SK-N-SH treated with all-trans-retinoic acid at 6 μM for 48 hours (cell line): ENCODE results near the gene FDXR.

Source experiments
- ATAC-seq: fragments of 200-7000 bp; cut with Tn5 transposase; 3 replicates; pipeline ENCODE4 v1.9.1; 2020; ENCODE audit warnings: mild to moderate bottlenecking, moderate library complexity
- ARNTL ChIP-seq: fragments of 450-650 bp; formaldehyde crosslinking; IDR thresholded peaks from 2 replicates; pipeline ENCODE4 v1.5.0; 2020; ENCODE audit warnings: low read depth, mild to moderate bottlenecking, moderate library complexity, borderline replicate concordance
- BACH2 ChIP-seq: fragments of 250-450 bp; sonication (Bioruptor Pico); IDR thresholded peaks from 2 replicates; pipeline ENCODE4 v1.9.0; 2021; ENCODE audit warnings: mild to moderate bottlenecking, borderline replicate concordance
- CSDC2 ChIP-seq: fragments of 250-450 bp; sonication (Bioruptor Pico); IDR thresholded peaks from 2 replicates; pipeline ENCODE4 v1.5.0; 2020; ENCODE audit warnings: mild to moderate bottlenecking, moderate library complexity
- ESRRG ChIP-seq: fragments of 250-450 bp; sonication (Bioruptor Pico); IDR thresholded peaks from 2 replicates; pipeline ENCODE4 v1.6.1; 2021; ENCODE audit warnings: mild to moderate bottlenecking
- GLIS3 ChIP-seq: fragments of 250-450 bp; sonication (Bioruptor Pico); IDR thresholded peaks from 2 replicates; pipeline ENCODE4 v1.5.0; 2020; ENCODE audit warnings: mild to moderate bottlenecking, moderate library complexity
- ISL1 ChIP-seq: fragments of 250-450 bp; sonication (Bioruptor Pico); IDR thresholded peaks from 2 replicates; pipeline ENCODE4 v2.1.2; 2022; ENCODE audit warnings: mild to moderate bottlenecking, moderate library complexity
- OSR1 ChIP-seq: fragments of 250-450 bp; sonication (Bioruptor Pico); IDR thresholded peaks from 2 replicates; pipeline ENCODE4 v1.8.0; 2022; ENCODE audit warnings: moderate library complexity, mild to moderate bottlenecking, inconsistent platforms
- PPARA ChIP-seq: fragments of 250-450 bp; sonication (Bioruptor Pico); IDR thresholded peaks from 2 replicates; pipeline ENCODE4 v1.5.0; 2020; ENCODE audit warnings: mild to moderate bottlenecking, borderline replicate concordance
- RARB ChIP-seq: fragments of 250-450 bp; sonication (Bioruptor Pico); IDR thresholded peaks from 2 replicates; pipeline ENCODE4 v1.8.0; 2021; ENCODE audit warnings: mild to moderate bottlenecking, moderate library complexity
- SNAI2 ChIP-seq: fragments of 250-450 bp; sonication (Bioruptor Pico); IDR thresholded peaks from 2 replicates; pipeline ENCODE4 v1.5.0; 2020; ENCODE audit warnings: mild to moderate bottlenecking, moderate library complexity
- TCF4 ChIP-seq: fragments of 250-450 bp; sonication (Bioruptor Pico); IDR thresholded peaks from 2 replicates; pipeline ENCODE4 v1.8.0; 2021; ENCODE audit warnings: mild to moderate bottlenecking, moderate library complexity, borderline replicate concordance
- TOX ChIP-seq: fragments of 250-450 bp; sonication (Bioruptor Pico); IDR thresholded peaks from 2 replicates; pipeline ENCODE4 v1.8.0; 2021; ENCODE audit warnings: mild to moderate bottlenecking, moderate library complexity, borderline replicate concordance
- ZC3H10 ChIP-seq: fragments of 250-450 bp; sonication (Bioruptor Pico); IDR thresholded peaks from 2 replicates; pipeline ENCODE4 v1.5.1; 2021; ENCODE audit warnings: mild to moderate bottlenecking, moderate library complexity
- ZFP3 ChIP-seq: fragments of 250-450 bp; sonication (Bioruptor Pico); IDR thresholded peaks from 2 replicates; pipeline ENCODE4 v1.5.0; 2020; ENCODE audit warnings: mild to moderate bottlenecking, moderate library complexity
- ZFP30 ChIP-seq: fragments of 450-650 bp; formaldehyde crosslinking; IDR thresholded peaks from 2 replicates; pipeline ENCODE4 v1.5.0; 2022; ENCODE audit warnings: mild to moderate bottlenecking, moderate library complexity
- ZNF565 ChIP-seq: fragments of 450-650 bp; formaldehyde crosslinking; conservative IDR thresholded peaks from 2 replicates; pipeline ENCODE4 v1.5.0; 2020; ENCODE audit warnings: low read depth, mild to moderate bottlenecking, moderate library complexity
- ZNF70 ChIP-seq: fragments of 450-650 bp; formaldehyde crosslinking; IDR thresholded peaks from 2 replicates; pipeline ENCODE4 v1.5.0; 2020; ENCODE audit warnings: mild to moderate bottlenecking, moderate library complexity
- ZNF8 ChIP-seq: fragments of 450-650 bp; formaldehyde crosslinking; IDR thresholded peaks from 2 replicates; pipeline ENCODE4 v1.5.0; 2020; ENCODE audit warnings: mild to moderate bottlenecking, moderate library complexity
- TF ChIP-seq, protein P1 (sequence below): fragments of 250-450 bp; sonication (Bioruptor Pico); IDR thresholded peaks from 2 replicates; pipeline ENCODE4 v1.5.1; 2021; ENCODE audit warnings: mild to moderate bottlenecking, moderate library complexity
- TF ChIP-seq, protein P2 (sequence below): fragments of 250-450 bp; sonication (Bioruptor Pico); IDR thresholded peaks from 2 replicates; pipeline ENCODE4 v1.5.0; 2020; ENCODE audit warnings: mild to moderate bottlenecking, moderate library complexity
- TF ChIP-seq, protein P3 (sequence below): fragments of 250-450 bp; sonication (Bioruptor Pico); IDR thresholded peaks from 2 replicates; pipeline ENCODE4 v1.5.1; 2020; ENCODE audit warnings: low read depth, mild to moderate bottlenecking, moderate library complexity
- TF ChIP-seq, protein P4 (sequence below): fragments of 250-450 bp; sonication (Bioruptor Pico); IDR thresholded peaks from 2 replicates; pipeline ENCODE4 v1.8.0; 2021; ENCODE audit warnings: low read depth, mild to moderate bottlenecking, moderate library complexity, borderline replicate concordance

The FDXR gene, protein sequence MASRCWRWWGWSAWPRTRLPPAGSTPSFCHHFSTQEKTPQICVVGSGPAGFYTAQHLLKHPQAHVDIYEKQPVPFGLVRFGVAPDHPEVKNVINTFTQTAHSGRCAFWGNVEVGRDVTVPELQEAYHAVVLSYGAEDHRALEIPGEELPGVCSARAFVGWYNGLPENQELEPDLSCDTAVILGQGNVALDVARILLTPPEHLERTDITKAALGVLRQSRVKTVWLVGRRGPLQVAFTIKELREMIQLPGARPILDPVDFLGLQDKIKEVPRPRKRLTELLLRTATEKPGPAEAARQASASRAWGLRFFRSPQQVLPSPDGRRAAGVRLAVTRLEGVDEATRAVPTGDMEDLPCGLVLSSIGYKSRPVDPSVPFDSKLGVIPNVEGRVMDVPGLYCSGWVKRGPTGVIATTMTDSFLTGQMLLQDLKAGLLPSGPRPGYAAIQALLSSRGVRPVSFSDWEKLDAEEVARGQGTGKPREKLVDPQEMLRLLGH

DNA sequence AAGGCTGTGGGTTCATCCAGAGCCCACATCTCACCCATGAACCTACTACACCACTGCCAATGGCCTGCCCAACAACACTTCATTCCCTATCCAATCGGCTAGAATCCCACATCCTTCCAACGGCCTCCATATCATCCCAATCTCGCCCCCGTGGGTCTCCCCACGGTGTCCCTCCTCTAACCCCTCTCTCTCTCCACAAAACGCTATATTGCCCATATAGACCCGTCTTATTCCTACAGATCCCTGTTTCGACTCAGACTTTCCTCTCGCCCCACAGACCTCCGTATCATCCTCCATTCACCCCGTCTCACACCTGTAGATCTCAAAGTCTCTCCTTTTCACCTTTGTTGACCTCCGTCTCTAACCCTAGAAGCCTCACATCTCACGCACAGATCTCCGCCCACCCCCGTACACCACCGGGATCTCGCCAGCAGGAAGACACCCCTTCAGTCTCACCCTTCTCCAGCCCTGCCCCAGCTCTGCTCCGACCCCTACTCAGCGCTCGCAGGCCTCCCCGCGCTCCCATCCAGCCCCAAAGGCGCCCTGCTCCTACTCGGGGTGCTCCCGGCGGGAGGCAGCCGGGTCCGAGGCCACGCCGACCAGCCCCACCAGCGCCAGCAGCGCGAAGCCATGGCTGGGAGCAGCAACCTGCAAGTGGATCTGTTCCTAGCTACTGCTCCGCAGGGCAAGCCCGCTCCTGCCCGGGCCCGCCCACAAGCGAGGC, at the start of gene FDXR:
Gene FDXR, minus strand, starts transcription at position 682 of the 724 bp plus-strand sequence. Its CDS starts 50 bp downstream, at position 632.
- ATAC-seq = peak; percentile 87
- TF ChIP-seq PPARA (CRISPR knock-in tag) (no peak), TOX (CRISPR knock-in tag) (no peak), ZFP3 (CRISPR knock-in tag) (peak; percentile 32; the same call in 1 of the 2 replicates), ZNF8 (CRISPR knock-in tag) (no peak)
- TF ChIP-seq, all 23 proteins: peak for 1

DNA sequence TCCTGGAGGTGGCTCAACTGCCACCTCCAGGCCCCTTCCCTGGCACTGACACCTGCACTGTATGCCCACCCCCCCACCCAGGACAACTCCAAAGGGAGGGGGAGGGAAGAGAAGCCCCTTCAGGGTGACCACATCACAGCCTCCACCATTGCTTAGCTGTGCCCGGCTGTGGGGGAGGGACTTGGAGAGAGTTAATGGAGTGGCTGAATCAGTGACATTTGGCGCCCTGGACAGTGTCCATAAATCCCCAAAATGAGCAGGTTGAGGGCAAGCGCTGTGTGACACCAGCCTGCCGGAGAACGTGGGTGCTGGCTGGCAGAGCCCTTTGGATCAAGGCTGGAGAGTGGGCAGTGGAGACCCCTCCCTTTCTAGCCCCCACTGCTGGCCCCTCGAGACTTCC, 49.4 kb upstream of the FDXR start:
- TF ChIP-seq ISL1 (CRISPR knock-in tag) (no peak), ARNTL (no peak), ZNF70 (no peak), GLIS3 (no peak), SNAI2 (no peak)
- TF ChIP-seq, protein P1, sequence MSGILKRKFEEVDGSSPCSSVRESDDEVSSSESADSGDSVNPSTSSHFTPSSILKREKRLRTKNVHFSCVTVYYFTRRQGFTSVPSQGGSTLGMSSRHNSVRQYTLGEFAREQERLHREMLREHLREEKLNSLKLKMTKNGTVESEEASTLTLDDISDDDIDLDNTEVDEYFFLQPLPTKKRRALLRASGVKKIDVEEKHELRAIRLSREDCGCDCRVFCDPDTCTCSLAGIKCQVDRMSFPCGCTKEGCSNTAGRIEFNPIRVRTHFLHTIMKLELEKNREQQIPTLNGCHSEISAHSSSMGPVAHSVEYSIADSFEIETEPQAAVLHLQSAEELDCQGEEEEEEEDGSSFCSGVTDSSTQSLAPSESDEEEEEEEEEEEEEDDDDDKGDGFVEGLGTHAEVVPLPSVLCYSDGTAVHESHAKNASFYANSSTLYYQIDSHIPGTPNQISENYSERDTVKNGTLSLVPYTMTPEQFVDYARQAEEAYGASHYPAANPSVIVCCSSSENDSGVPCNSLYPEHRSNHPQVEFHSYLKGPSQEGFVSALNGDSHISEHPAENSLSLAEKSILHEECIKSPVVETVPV = no peak
- ATAC-seq = no peak

DNA sequence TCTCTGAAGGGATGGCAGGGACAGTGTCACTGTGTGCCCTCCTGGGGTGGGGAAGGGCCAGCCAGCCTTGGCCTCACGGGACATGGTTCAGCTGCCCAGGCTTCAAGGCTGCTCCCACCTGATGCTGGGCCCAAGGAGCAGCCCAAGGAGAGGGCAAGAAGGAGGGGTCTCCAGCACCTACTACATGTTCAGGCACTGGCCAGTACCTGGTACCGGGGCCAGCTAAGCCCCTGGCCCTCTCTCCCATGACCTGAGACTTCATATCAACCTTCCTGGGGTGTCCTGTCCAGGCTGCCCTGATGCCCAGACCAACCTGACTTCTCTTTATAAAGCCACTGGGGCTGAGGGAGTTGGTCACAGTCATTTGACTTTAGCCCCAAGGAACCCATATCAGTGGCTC, 49.0 kb upstream of the FDXR start:
- TF ChIP-seq TCF4 (CRISPR knock-in tag) (no peak), ZC3H10 (CRISPR knock-in tag) (no peak), RARB (CRISPR knock-in tag) (no peak), PPARA (CRISPR knock-in tag) (no peak), ZNF8 (CRISPR knock-in tag) (no peak), ISL1 (CRISPR knock-in tag) (no peak), CSDC2 (CRISPR knock-in tag) (no peak), ZFP3 (CRISPR knock-in tag) (no peak)
- TF ChIP-seq, protein P1 = no peak
- TF ChIP-seq, protein P2, sequence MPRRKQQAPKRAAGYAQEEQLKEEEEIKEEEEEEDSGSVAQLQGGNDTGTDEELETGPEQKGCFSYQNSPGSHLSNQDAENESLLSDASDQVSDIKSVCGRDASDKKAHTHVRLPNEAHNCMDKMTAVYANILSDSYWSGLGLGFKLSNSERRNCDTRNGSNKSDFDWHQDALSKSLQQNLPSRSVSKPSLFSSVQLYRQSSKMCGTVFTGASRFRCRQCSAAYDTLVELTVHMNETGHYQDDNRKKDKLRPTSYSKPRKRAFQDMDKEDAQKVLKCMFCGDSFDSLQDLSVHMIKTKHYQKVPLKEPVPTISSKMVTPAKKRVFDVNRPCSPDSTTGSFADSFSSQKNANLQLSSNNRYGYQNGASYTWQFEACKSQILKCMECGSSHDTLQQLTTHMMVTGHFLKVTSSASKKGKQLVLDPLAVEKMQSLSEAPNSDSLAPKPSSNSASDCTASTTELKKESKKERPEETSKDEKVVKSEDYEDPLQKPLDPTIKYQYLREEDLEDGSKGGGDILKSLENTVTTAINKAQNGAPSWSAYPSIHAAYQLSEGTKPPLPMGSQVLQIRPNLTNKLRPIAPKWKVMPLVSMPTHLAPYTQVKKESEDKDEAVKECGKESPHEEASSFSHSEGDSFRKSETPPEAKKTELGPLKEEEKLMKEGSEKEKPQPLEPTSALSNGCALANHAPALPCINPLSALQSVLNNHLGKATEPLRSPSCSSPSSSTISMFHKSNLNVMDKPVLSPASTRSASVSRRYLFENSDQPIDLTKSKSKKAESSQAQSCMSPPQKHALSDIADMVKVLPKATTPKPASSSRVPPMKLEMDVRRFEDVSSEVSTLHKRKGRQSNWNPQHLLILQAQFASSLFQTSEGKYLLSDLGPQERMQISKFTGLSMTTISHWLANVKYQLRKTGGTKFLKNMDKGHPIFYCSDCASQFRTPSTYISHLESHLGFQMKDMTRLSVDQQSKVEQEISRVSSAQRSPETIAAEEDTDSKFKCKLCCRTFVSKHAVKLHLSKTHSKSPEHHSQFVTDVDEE (CRISPR knock-in tag) = no peak
- TF ChIP-seq, protein P3, sequence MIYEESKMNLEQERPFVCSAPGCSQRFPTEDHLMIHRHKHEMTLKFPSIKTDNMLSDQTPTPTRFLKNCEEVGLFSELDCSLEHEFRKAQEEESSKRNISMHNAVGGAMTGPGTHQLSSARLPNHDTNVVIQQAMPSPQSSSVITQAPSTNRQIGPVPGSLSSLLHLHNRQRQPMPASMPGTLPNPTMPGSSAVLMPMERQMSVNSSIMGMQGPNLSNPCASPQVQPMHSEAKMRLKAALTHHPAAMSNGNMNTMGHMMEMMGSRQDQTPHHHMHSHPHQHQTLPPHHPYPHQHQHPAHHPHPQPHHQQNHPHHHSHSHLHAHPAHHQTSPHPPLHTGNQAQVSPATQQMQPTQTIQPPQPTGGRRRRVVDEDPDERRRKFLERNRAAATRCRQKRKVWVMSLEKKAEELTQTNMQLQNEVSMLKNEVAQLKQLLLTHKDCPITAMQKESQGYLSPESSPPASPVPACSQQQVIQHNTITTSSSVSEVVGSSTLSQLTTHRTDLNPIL (CRISPR knock-in tag) = no peak
- no peak for ATAC-seq

DNA sequence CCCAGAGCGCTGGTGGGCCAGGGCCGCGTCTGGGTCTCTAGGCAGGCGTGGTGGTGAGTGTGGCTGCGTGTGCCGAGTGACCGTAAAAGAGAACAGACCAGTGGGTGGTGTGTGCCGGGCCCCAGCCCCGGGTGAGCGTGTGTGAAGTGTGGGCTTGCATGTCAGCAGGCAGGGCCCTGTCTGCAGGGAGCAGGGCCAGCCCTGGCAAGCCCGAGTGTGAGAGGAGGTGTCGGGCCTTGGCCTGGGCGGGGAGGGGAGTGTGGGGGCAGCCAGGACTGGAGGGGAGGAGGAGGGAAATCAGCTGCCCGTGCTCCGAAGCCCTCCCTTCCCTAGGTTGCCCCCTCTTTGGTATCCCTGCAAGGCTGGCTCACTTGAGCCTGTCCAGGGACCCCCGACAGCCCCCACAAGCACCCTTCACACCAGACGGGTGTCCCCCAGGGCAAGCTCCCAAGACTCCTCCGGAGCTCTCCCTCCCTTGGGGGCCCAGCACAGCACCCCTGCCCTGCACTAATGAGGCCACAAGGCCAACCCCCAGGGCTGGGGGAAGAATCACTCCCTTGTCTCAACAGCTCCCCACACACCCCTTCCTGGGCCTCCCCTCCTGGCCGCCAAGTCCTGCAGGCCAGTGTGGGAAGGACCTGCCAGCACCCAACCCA, 48.4 kb upstream of the FDXR start:
- ATAC-seq = no peak
- TF ChIP-seq ISL1 (CRISPR knock-in tag) (no peak), ESRRG (no peak), BACH2 (no peak), ARNTL (no peak), ZC3H10 (CRISPR knock-in tag) (no peak), OSR1 (CRISPR knock-in tag) (no peak), ZFP30 (no peak), CSDC2 (CRISPR knock-in tag) (no peak), ZNF70 (no peak), ZNF565 (no peak)
- TF ChIP-seq, protein P1 = no peak
- TF ChIP-seq, protein P4, sequence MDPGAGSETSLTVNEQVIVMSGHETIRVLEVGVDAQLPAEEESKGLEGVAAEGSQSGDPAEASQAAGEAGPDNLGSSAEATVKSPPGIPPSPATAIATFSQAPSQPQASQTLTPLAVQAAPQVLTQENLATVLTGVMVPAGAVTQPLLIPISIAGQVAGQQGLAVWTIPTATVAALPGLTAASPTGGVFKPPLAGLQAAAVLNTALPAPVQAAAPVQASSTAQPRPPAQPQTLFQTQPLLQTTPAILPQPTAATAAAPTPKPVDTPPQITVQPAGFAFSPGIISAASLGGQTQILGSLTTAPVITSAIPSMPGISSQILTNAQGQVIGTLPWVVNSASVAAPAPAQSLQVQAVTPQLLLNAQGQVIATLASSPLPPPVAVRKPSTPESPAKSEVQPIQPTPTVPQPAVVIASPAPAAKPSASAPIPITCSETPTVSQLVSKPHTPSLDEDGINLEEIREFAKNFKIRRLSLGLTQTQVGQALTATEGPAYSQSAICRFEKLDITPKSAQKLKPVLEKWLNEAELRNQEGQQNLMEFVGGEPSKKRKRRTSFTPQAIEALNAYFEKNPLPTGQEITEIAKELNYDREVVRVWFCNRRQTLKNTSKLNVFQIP (CRISPR knock-in tag) = no peak
